ENCODE measurements around the gene MORN3. TPM values are rescaled to one million over a fixed set of nuclear protein-coding genes. Genes with fewer than 3 reads are reported as not detected.

The MORN3 gene
- total and polyA plus RNA-seq, 2 of the 8 experiments (the other 6 are each of a cell fraction or from before 2014, with no cell fraction given), result 0.39 to 0.93 TPM

DNA sequence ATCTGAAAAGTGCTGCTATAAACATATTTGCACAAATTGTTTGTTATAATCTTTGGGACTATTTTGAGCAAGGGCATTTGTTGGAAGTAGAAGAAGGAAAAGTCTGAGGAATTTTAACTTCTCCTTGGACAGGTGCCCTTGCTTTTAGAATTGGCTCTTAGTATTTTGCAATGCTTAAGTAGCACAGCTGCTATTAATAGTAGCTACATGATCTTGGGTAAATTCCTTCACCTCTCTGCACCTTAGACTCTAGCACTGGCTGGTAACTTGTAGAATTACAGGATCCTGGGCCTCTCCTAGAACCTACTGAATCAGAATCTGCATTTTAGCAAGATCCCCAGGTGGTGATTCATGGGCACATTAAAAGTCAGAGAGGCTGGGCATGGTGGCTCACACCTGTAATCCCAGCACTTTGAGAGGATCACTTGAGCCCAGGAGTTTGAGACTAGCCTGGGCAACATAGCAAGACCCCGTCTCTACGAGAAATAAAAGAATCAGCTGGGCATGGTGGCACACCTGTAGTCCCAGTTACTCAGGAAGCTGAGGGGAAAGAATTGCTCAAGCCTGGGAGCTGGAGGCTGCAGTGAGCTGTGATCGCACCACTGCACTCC lies 32.3 kb upstream of the MORN3 start:
- H3K14ac ChIP-seq (ENCODE audit: insufficient read length), result no peak overlapping the region
- no peak for DNase-seq (ENCODE audit: low read depth in 1 of 2, low spot score in 2 of 2)
- no peak for FAIRE-seq
- WGBS, 2 experiments (ENCODE audit: extremely low coverage in 1 of 2, insufficient coverage in 1 of 2, insufficient read length in 1 of 2, insufficient replicate concordance in 2 of 2, low coverage in 1 of 2, low lambda C conversion rate in 2 of 2, missing lambda C conversion rate in 1 of 2), result 86% methylated on average over 3 of the region's 3 CpGs; no CpG with 5 or more reads in 1 of the 2 experiments
- no peaks in the 10 kb centered on the region; the same call in 1 of the 2 replicates for H3K23me2 ChIP-seq (ENCODE audit: low read depth, low read length)
- H3K27ac ChIP-seq (ENCODE audit: low read depth, low read length), result no peak overlapping the region
- H3K79me2 ChIP-seq (ENCODE audit: control insufficient read depth in 1 of 2, insufficient read depth in 2 of 2, low read length in 2 of 2), result no peaks in the 10 kb centered on the region
- H2BK12ac ChIP-seq (ENCODE audit: low read depth, low read length), result no peak overlapping the region
- no peak overlapping the region for H3K4me2 ChIP-seq (ENCODE audit: insufficient read depth in 1 of 2, low read depth in 2 of 2, low read length in 2 of 2)
- H3K4ac ChIP-seq (replicated peaks; ENCODE audit: insufficient read length, low read depth, low read length), result no peak overlapping the region
- no peak overlapping the region for H2BK120ac ChIP-seq (replicated peaks; ENCODE audit: low read depth, low read length)
- no peak overlapping the region for H3K9ac ChIP-seq (replicated peaks in 1 of 4; ENCODE audit: extremely low read depth in 1 of 4, low read depth in 3 of 4, low read length in 3 of 4)
- no peak overlapping the region for H2BK5ac ChIP-seq (ENCODE audit: low read depth, low read length)
- POLR2A ChIA-PET (ENCODE audit: partially characterized antibody), result interaction anchor here (0.8 to 1.9 kb wide), 4 partner anchors 10 to 93 kb away, joined by 3 to 5 read pairs (median 3); no protein-coding TSS in a partner anchor
- H4K20me1 ChIP-seq (replicated peaks in 1 of 2; ENCODE audit: control insufficient read depth in 1 of 2, insufficient read depth in 2 of 2, low read length in 2 of 2), result no peaks in the 10 kb centered on the region
- no peaks in the 10 kb centered on the region for H3K9me3 ChIP-seq (ENCODE audit: insufficient read depth in 2 of 2, low read depth in 1 of 2, low read length in 1 of 2)
- H2BK20ac ChIP-seq (ENCODE audit: low read length), result no peak overlapping the region
- H3K23ac ChIP-seq (ENCODE audit: insufficient read length), result no peak overlapping the region
- H3K18ac ChIP-seq (ENCODE audit: extremely low read depth, low read length), result no peak overlapping the region
- no peaks in the 10 kb centered on the region for H3K36me3 ChIP-seq (ENCODE audit: control insufficient read depth in 2 of 4, insufficient read depth in 4 of 4, low read length in 3 of 4)
- H4K8ac ChIP-seq (ENCODE audit: extremely low read depth, insufficient read depth, low read length), result no peak overlapping the region
- H3K56ac ChIP-seq (replicated peaks; ENCODE audit: insufficient read length, low read depth, low read length), result no peak overlapping the region
- no peaks in the 10 kb centered on the region for H3K4me1 ChIP-seq (replicated peaks in 1 of 4; ENCODE audit: control insufficient read depth in 3 of 4, insufficient read depth in 4 of 4, low read length in 3 of 4)
- H2AFZ ChIP-seq (ENCODE audit: low read length), result no peak overlapping the region
- H4K91ac ChIP-seq (replicated peaks; ENCODE audit: insufficient read length, low read length), result no peak overlapping the region
- no peak overlapping the region for H2BK15ac ChIP-seq (ENCODE audit: low read length)
- H3K27me3 ChIP-seq (replicated peaks in 1 of 4; ENCODE audit: control insufficient read depth in 3 of 4, extremely low read depth in 1 of 4, insufficient read depth in 3 of 4, low read length in 3 of 4), result no peaks in the 10 kb centered on the region
- CTCF ChIA-PET (ENCODE audit: partially characterized antibody), result interaction anchor here (0.6 to 5.3 kb wide), 11 partner anchors 8 to 204 kb away, joined by 3 to 38 read pairs (median 4); partner anchors contain the start of genes RHOF and TMEM120B
- no peak overlapping the region for H3K4me3 ChIP-seq (ENCODE audit: extremely low read depth in 1 of 4, insufficient read depth in 2 of 4, low read depth in 3 of 4, low read length in 4 of 4)
- no peaks in the 10 kb centered on the region for H3K79me1 ChIP-seq (ENCODE audit: low read depth, low read length)
- no peak overlapping the region for H2AK5ac ChIP-seq (ENCODE audit: low read depth, low read length)
- H4K5ac ChIP-seq (ENCODE audit: insufficient read length, low read depth, low read length), result no peak overlapping the region
- TF ChIP-seq CTCF (IDR thresholded peaks at IDR 0.05; ENCODE audit: control extremely low read depth in 1 of 3, insufficient read depth in 1 of 3, low read depth in 1 of 3, low read length in 3 of 3) (no peak), SUZ12 (IDR thresholded peaks at IDR 0.05; ENCODE audit: low read length) (no peak), CREB1 (IDR thresholded peaks at IDR 0.05) (no peak), MAFK (IDR thresholded peaks at IDR 0.05; ENCODE audit: low read depth, low read length) (no peak), CHD2 (IDR thresholded peaks at IDR 0.05; ENCODE audit: low read length) (no peak)

Data from H1 (cell line).